GM21381 (cell line): ENCODE data around the gene ANTXR2.

Experiments
- ATAC-seq: cut with Tn5 transposase; IDR thresholded peaks from one replicate; pipeline ENCODE4 v1.9.1; 2021; ENCODE audit warnings: mild to moderate bottlenecking, moderate library complexity; ENCODE audit not compliant: unreplicated experiment

ANTXR2 gene

GRCh38 chr4:80070880-80071603 lies 2.0 kb downstream of the ANTXR2 start:
- ATAC-seq = no peak

- ATAC-seq = no peak
Measured at GRCh38 chr4:80069837-80070731, 2.9 kb downstream of the ANTXR2 start.

GRCh38 chr4:80069108-80069836 lies 3.8 kb downstream of the ANTXR2 start:
- no peak for ATAC-seq

GRCh38 chr4:80065601-80066000 lies 7.4 kb downstream of the ANTXR2 start:
- ATAC-seq = no peak

- ATAC-seq = no peak
Measured at GRCh38 chr4:80062527-80062926, 10.5 kb downstream of the ANTXR2 start.

- ATAC-seq = no peak
Measured at GRCh38 chr4:80060804-80061203, 12.2 kb downstream of the ANTXR2 start.

GRCh38 chr4:80058740-80059139 lies 14.3 kb downstream of the ANTXR2 start:
- ATAC-seq = peak; percentile 99

- ATAC-seq = no peak
Measured at GRCh38 chr4:80054375-80054774, 18.7 kb downstream of the ANTXR2 start.

- no peak for ATAC-seq
Measured at GRCh38 chr4:80053140-80053910, 19.7 kb downstream of the ANTXR2 start.

- no peak for ATAC-seq
Measured at GRCh38 chr4:80049813-80050534, 23.1 kb downstream of the ANTXR2 start.

- no peak for ATAC-seq
Measured at GRCh38 chr4:80049402-80049801, 23.6 kb downstream of the ANTXR2 start.

GRCh38 chr4:80045786-80046185 lies 27.2 kb downstream of the ANTXR2 start:
- ATAC-seq = no peak

- no peak for ATAC-seq
Measured at GRCh38 chr4:80043541-80043940, 29.5 kb downstream of the ANTXR2 start.

- no peak for ATAC-seq
Measured at GRCh38 chr4:80042821-80043220, 30.2 kb downstream of the ANTXR2 start.

- ATAC-seq = no peak
Measured at GRCh38 chr4:80037864-80038263, 35.2 kb downstream of the ANTXR2 start.

- no peak for ATAC-seq
Measured at GRCh38 chr4:80036949-80037685, 35.9 kb downstream of the ANTXR2 start.

GRCh38 chr4:80036306-80036705 lies 36.7 kb downstream of the ANTXR2 start:
- no peak for ATAC-seq

- peak; percentile 74 for ATAC-seq
Measured at GRCh38 chr4:80035336-80035735, 37.7 kb downstream of the ANTXR2 start.

- ATAC-seq = no peak
Measured at GRCh38 chr4:80033581-80033980, 39.4 kb downstream of the ANTXR2 start.
